PC-3 (cell line): ENCODE data around the gene CD300LB. TPM values are rescaled to one million over a fixed set of nuclear protein-coding genes. Genes with fewer than 3 reads are reported as not detected.

Experiments used
- ATAC-seq: fragments of 200-7000 bp; cut with Tn5 transposase; 2 replicates; pipeline ENCODE4 v1.9.1; 2020; ENCODE audit warnings: mild to moderate bottlenecking, moderate library complexity
- BruUV-seq: library from RNA; stranded (reverse); fragments of 400-500 nt; replicated peaks from 2 replicates; lab custom pipeline; 2021; lab: Mats Ljungman, UMichigan
- CTCF ChIA-PET: fragments of 300-600 bp; sonication (Branson Sonifier 250); formaldehyde crosslinking; loops from one replicate; lab custom pipeline; 2022; ENCODE audit warnings: antibody characterized with exemption; lab: Charles Lee
- POLR2A ChIA-PET: fragments of 300-600 bp; sonication (Branson Sonifier 250); formaldehyde crosslinking; loops from one replicate; lab custom pipeline; 2022; ENCODE audit warnings: antibody characterized with exemption; ENCODE audit not compliant: unreplicated experiment; lab: Charles Lee
- DNase-seq: peaks from one replicate; pipeline ENCODE4 v3.0.0-alpha.2; 2015
- H2AFZ ChIP-seq: fragments of 300-600 bp; sonication (generic); 2 replicates; pipeline ENCODE4 v1.6.0; 2016; ENCODE audit warnings: antibody characterized with exemption, low read length
- H3F3A ChIP-seq: fragments of 300-600 bp; sonication (generic); one replicate; pipeline ENCODE4 v1.6.0; 2017; ENCODE audit warnings: antibody characterized with exemption, low read length, control low read depth, mild to moderate bottlenecking; ENCODE audit not compliant: unreplicated experiment
- H3K27ac ChIP-seq: fragments of 300-600 bp; sonication (generic); 2 replicates; pipeline ENCODE4 v1.5.1; 2016; ENCODE audit warnings: mild to moderate bottlenecking, low read length
- H3K27me3 ChIP-seq: fragments of 300-600 bp; sonication (generic); 2 replicates; pipeline ENCODE4 v1.6.1; 2016; ENCODE audit warnings: low read length, mixed read lengths
- H3K36me3 ChIP-seq: fragments of 300-600 bp; sonication (generic); 2 replicates; pipeline ENCODE4 v1.6.1; 2016; ENCODE audit warnings: low read depth, mixed run types, low read length, mixed read lengths
- H3K4me1 ChIP-seq: fragments of 300-600 bp; sonication (generic); 2 replicates; pipeline ENCODE4 v1.5.1; 2016; ENCODE audit warnings: low read length; ENCODE audit not compliant: insufficient read depth
- H3K4me2 ChIP-seq: fragments of 300-600 bp; sonication (generic); 2 replicates; pipeline ENCODE4 v1.6.0; 2016; ENCODE audit warnings: low read length
- H3K4me3 ChIP-seq: fragments of 300-600 bp; sonication (generic); 2 replicates; pipeline ENCODE4 v1.5.1; 2016; ENCODE audit warnings: mild to moderate bottlenecking, low read length, mixed read lengths
- H3K79me2 ChIP-seq: fragments of 300-600 bp; sonication (generic); 2 replicates; pipeline ENCODE4 v1.6.1; 2017; ENCODE audit warnings: low read length, mixed read lengths
- H3K9ac ChIP-seq: fragments of 300-600 bp; sonication (generic); 2 replicates; pipeline ENCODE4 v1.6.0; 2016; ENCODE audit warnings: mild to moderate bottlenecking, low read length
- H3K9me2 ChIP-seq: fragments of 300-600 bp; sonication (generic); replicated peaks from 2 replicates; pipeline ENCODE4 v1.6.1; 2016; ENCODE audit warnings: mixed run types, low read length, mixed read lengths
- H3K9me3 ChIP-seq: fragments of 300-600 bp; sonication (generic); 2 replicates; pipeline ENCODE4 v1.6.1; 2016; ENCODE audit warnings: low read length, mixed read lengths
- H4K20me1 ChIP-seq: fragments of 300-600 bp; sonication (generic); 2 replicates; pipeline ENCODE4 v1.6.1; 2016; ENCODE audit warnings: low read length, mixed read lengths
- EZH2 ChIP-seq: fragments of 300-600 bp; sonication (generic); IDR thresholded peaks from one replicate; pipeline ENCODE4 v1.6.1; 2017; ENCODE audit warnings: antibody characterized with exemption, mild to moderate bottlenecking, low read length; ENCODE audit not compliant: unreplicated experiment
- EZH2phosphoT487 ChIP-seq: fragments of 300-600 bp; sonication (generic); IDR thresholded peaks from 2 replicates; pipeline ENCODE4 v1.6.1; 2018; ENCODE audit warnings: mild to moderate bottlenecking, antibody characterized with exemption, low read length, borderline replicate concordance
- intact Hi-C: fragments of 100-400 bp; cut with micrococcal nuclease; formaldehyde crosslinking; loops from 2 replicates; pipeline ENCODE4 v1.9.0; 2023
- total RNA-seq: library from RNA; depleted of rRNA; stranded (reverse); fragments of >200 nt; gene quantifications from 2 replicates; pipeline ENCODE4 v1.2.3, GENCODE V29; 2014
- TF ChIP-seq, protein P1 (sequence below): fragments of 300-600 bp; sonication (generic); conservative IDR thresholded peaks from 2 replicates; pipeline ENCODE4 v1.5.1; 2017; ENCODE audit warnings: antibody characterized with exemption, low read depth, mild to moderate bottlenecking, low read length

Gene CD300LB
- total RNA-seq, 1 experiment from 2014 or later = not detected

GRCh38 chr17:74477411-74477810 lies 53.9 kb downstream of the CD300LB start:
- CTCF ChIA-PET = no interaction called here
- H3K9ac ChIP-seq = no peak overlapping the region
- no peaks in the 10 kb centered on the region for H4K20me1 ChIP-seq
- POLR2A ChIA-PET = no interaction called here
- no peak overlapping the region for H3K4me3 ChIP-seq
- H3F3A ChIP-seq = no peaks in the 10 kb centered on the region
- H3K4me2 ChIP-seq = no peak overlapping the region
- no peaks in the 10 kb centered on the region for H3K9me2 ChIP-seq
- TF ChIP-seq, protein P1, sequence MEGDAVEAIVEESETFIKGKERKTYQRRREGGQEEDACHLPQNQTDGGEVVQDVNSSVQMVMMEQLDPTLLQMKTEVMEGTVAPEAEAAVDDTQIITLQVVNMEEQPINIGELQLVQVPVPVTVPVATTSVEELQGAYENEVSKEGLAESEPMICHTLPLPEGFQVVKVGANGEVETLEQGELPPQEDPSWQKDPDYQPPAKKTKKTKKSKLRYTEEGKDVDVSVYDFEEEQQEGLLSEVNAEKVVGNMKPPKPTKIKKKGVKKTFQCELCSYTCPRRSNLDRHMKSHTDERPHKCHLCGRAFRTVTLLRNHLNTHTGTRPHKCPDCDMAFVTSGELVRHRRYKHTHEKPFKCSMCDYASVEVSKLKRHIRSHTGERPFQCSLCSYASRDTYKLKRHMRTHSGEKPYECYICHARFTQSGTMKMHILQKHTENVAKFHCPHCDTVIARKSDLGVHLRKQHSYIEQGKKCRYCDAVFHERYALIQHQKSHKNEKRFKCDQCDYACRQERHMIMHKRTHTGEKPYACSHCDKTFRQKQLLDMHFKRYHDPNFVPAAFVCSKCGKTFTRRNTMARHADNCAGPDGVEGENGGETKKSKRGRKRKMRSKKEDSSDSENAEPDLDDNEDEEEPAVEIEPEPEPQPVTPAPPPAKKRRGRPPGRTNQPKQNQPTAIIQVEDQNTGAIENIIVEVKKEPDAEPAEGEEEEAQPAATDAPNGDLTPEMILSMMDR = no peak
- TF ChIP-seq EZH2phosphoT487 (no peak), EZH2 (no peak)
- BruUV-seq = no TSS peak
- no peak overlapping the region for H2AFZ ChIP-seq
- no peaks in the 10 kb centered on the region for H3K9me3 ChIP-seq
- ATAC-seq (no peak), DNase-seq (no peak)
- intact Hi-C loops = no loop called here
- no peak overlapping the region for H3K27ac ChIP-seq
- no peaks in the 10 kb centered on the region for H3K4me1 ChIP-seq
- no peaks in the 10 kb centered on the region for H3K79me2 ChIP-seq
- H3K36me3 ChIP-seq = no peaks in the 10 kb centered on the region
- H3K27me3 ChIP-seq = peaks cover 56% of the 10 kb centered on the region

DNA sequence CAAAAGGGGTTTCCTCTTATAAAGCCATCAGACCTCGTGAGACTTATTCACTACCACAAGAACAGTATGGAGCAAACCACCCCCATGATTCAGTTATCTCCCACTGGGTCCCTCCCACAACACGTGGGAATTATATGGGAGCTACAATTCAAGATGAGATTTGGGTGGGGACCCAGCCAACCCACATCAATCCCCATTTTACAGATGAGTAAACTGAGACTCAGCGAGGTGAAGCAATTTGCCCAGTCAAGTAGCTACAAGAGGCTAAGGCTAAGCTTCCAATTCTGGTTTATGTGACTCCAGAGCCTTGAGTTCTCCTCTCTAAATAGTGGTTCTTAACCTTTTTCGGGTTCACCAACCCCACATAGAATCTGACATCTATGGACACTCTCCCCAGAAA lies 56.1 kb downstream of the CD300LB start:
- Histone ChIP-seq H2AFZ (no peak overlapping the region), H3K4me1 (no peaks in the 10 kb centered on the region), H3K36me3 (no peaks in the 10 kb centered on the region), H3K79me2 (no peaks in the 10 kb centered on the region), H3K4me3 (no peak overlapping the region), H3K9me3 (no peaks in the 10 kb centered on the region), H3K27ac (no peak overlapping the region), H3K9ac (no peak overlapping the region), H4K20me1 (no peaks in the 10 kb centered on the region), H3K9me2 (no peaks in the 10 kb centered on the region), H3K27me3 (peaks cover 49% of the 10 kb centered on the region), H3F3A (no peaks in the 10 kb centered on the region), H3K4me2 (no peak overlapping the region)
- CTCF ChIA-PET = no interaction called here
- no TSS peak for BruUV-seq
- intact Hi-C loops = no loop called here
- TF ChIP-seq EZH2phosphoT487 (no peak), EZH2 (no peak)
- TF ChIP-seq, protein P1 = no peak
- ATAC-seq (no peak), DNase-seq (no peak)
- POLR2A ChIA-PET = no interaction called here

DNA sequence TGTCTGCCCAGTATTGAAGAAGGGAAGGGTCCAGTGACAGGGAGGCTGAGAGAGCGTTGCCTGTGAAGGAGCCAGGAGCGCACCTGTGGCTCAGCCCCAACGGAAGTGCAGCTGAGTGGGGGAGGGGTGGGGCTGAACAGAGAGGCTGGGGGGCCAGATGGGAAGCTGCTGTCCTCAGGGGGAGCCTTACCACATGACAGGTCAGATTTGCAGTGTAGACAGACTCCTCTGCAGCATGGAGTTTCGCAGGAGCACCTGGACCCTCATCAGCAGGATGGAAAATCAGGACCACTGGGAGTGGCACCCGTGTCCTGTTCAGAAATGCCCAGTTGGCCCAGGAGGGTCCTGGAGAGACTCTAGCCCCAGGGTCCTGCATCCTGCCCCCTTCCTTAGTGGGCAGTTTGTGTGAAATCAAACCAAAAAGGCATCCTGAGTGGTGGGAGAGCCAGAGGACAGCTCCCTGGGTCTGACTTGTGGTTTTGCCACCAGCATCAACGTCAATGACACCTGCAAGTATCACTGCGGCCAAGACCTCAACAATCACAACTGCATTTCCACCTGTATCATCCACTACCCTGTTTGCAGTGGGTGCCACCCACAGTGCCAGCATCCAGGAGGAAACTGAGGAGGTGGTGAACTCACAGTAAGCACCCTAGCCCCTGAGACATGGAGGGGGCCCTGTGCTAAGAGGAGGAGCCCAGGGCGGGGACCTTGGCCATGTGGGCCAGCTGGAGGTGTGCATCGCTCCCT lies 57.1 kb downstream of the CD300LB start:
- intact Hi-C loops = no loop called here

More for the DNA sequence above, 57.1 kb downstream of the CD300LB start:
- H3K79me2 ChIP-seq = no peaks in the 10 kb centered on the region
- no peaks in the 10 kb centered on the region for H3K4me1 ChIP-seq
- H3K4me2 ChIP-seq = no peak overlapping the region
- H3K36me3 ChIP-seq = no peaks in the 10 kb centered on the region
- no peaks in the 10 kb centered on the region for H4K20me1 ChIP-seq
- H3K27me3 ChIP-seq = peaks cover 45% of the 10 kb centered on the region
- ATAC-seq (no peak), DNase-seq (no peak)
- H3K27ac ChIP-seq = no peak overlapping the region
- no peaks in the 10 kb centered on the region for H3K9me3 ChIP-seq
- no peak overlapping the region for H2AFZ ChIP-seq
- H3K9ac ChIP-seq = no peak overlapping the region
- H3K4me3 ChIP-seq = no peak overlapping the region
- BruUV-seq = no TSS peak
- TF ChIP-seq, protein P1 = no peak
- no peak for TF ChIP-seq EZH2
- no peak for TF ChIP-seq EZH2phosphoT487
- CTCF ChIA-PET = no interaction called here
- H3F3A ChIP-seq = no peaks in the 10 kb centered on the region
- no peaks in the 10 kb centered on the region for H3K9me2 ChIP-seq
- POLR2A ChIA-PET = no interaction called here
